HEK293 (cell line): Measurements from ENCODE around the gene TCF7L1.

ENCODE experiments used
- CTCF ChIA-PET: fragments of 350-600 bp; formaldehyde crosslinking; extraction: SDS; loops from one replicate; lab custom pipeline; 2021; ENCODE audit warnings: antibody characterized with exemption; lab: Yijun Ruan, JAX
- POLR2A ChIA-PET: fragments of 300-600 bp; formaldehyde crosslinking; extraction: SDS; loops from one replicate; lab custom pipeline; 2020; ENCODE audit warnings: antibody characterized with exemption, inconsistent platforms; lab: Yijun Ruan, JAX
- H3K27ac ChIP-seq: fragments of 200-500 bp; sonication (Bioruptor generic); 2 replicates; pipeline ENCODE4 v1.5.1; 2014; ENCODE audit warnings: low read depth, low read length, control low read depth, inconsistent platforms; ENCODE audit errors: extremely low read depth
- H3K36me3 ChIP-seq, 2 experiments: fragments of 200-500 bp in 1 of 2; sonication (Bioruptor generic) in 1 of 2; 1 replicate in 1 of 2; 2 replicates in 1 of 2; pipeline ENCODE4 v1.5.1; 2014 to 2017; ENCODE audit warnings: inconsistent platforms in 2 of 2, low read length in 2 of 2; ENCODE audit not compliant: control insufficient read depth in 2 of 2, insufficient read depth in 1 of 2
- H3K4me1 ChIP-seq: fragments of 200-500 bp; sonication (Bioruptor generic); 2 replicates; pipeline ENCODE4 v1.5.1; 2014; ENCODE audit warnings: mild to moderate bottlenecking, low read length, inconsistent platforms; ENCODE audit not compliant: control insufficient read depth, insufficient read depth
- H3K4me3 ChIP-seq: 2 replicates; pipeline ENCODE4 v1.5.1; 2011; ENCODE audit warnings: low read depth, mild to moderate bottlenecking, control low read depth, low read length, moderate library complexity
- H3K9me3 ChIP-seq: fragments of 200-500 bp; sonication (Bioruptor generic); 2 replicates; pipeline ENCODE4 v1.5.1; 2014; ENCODE audit warnings: low read depth, low read length, inconsistent platforms; ENCODE audit not compliant: control insufficient read depth, insufficient read depth
- BCL11A ChIP-seq: fragments of 450-650 bp; formaldehyde crosslinking; IDR thresholded peaks from 2 replicates; pipeline ENCODE4 v1.5.1; 2016; ENCODE audit warnings: low read depth, missing biosample characterization, missing genetic modification characterization
- KLF16 ChIP-seq: fragments of 450-650 bp; formaldehyde crosslinking; IDR thresholded peaks from 2 replicates; pipeline ENCODE4 v1.5.1; 2017; ENCODE audit warnings: missing biosample characterization, missing genetic modification characterization
- OSR2 ChIP-seq: fragments of 450-650 bp; formaldehyde crosslinking; IDR thresholded peaks from 2 replicates; pipeline ENCODE4 v1.5.1; 2016; ENCODE audit warnings: missing biosample characterization, missing genetic modification characterization
- PATZ1 ChIP-seq: fragments of 450-650 bp; formaldehyde crosslinking; IDR thresholded peaks from 2 replicates; pipeline ENCODE4 v1.5.1; 2016; ENCODE audit warnings: missing biosample characterization, missing genetic modification characterization
- PRDM10 ChIP-seq: fragments of 450-650 bp; formaldehyde crosslinking; IDR thresholded peaks from 2 replicates; pipeline ENCODE4 v1.5.1; 2016; ENCODE audit warnings: missing biosample characterization, missing genetic modification characterization
- REPIN1 ChIP-seq: fragments of 450-650 bp; formaldehyde crosslinking; IDR thresholded peaks from 2 replicates; pipeline ENCODE4 v1.5.1; 2017; ENCODE audit warnings: missing biosample characterization, missing genetic modification characterization, low read depth
- ZBTB11 ChIP-seq: fragments of 450-650 bp; formaldehyde crosslinking; conservative IDR thresholded peaks from 2 replicates; pipeline ENCODE4 v1.5.1; 2016; ENCODE audit warnings: low read depth, missing biosample characterization, missing genetic modification characterization
- ZBTB8A ChIP-seq: fragments of 450-650 bp; formaldehyde crosslinking; IDR thresholded peaks from 2 replicates; pipeline ENCODE4 v1.5.1; 2016; ENCODE audit warnings: missing biosample characterization, missing genetic modification characterization
- ZFHX2 ChIP-seq: fragments of 450-650 bp; formaldehyde crosslinking; conservative IDR thresholded peaks from 2 replicates; pipeline ENCODE4 v1.5.1; 2016; ENCODE audit warnings: missing biosample characterization, missing genetic modification characterization
- ZNF121 ChIP-seq: fragments of 450-650 bp; formaldehyde crosslinking; IDR thresholded peaks from 2 replicates; pipeline ENCODE4 v1.5.1; 2016; ENCODE audit warnings: missing biosample characterization, missing genetic modification characterization
- ZNF148 ChIP-seq: fragments of 450-650 bp; formaldehyde crosslinking; IDR thresholded peaks from 2 replicates; pipeline ENCODE4 v1.5.0; 2017; ENCODE audit warnings: missing biosample characterization, missing genetic modification characterization, borderline replicate concordance
- ZNF16 ChIP-seq: fragments of 450-650 bp; formaldehyde crosslinking; IDR thresholded peaks from 2 replicates; pipeline ENCODE4 v1.5.1; 2016; ENCODE audit warnings: low read depth, missing biosample characterization, missing genetic modification characterization
- ZNF202 ChIP-seq: fragments of 450-650 bp; formaldehyde crosslinking; IDR thresholded peaks from 2 replicates; pipeline ENCODE4 v1.5.1; 2016; ENCODE audit warnings: missing biosample characterization, missing genetic modification characterization, borderline replicate concordance
- ZNF223 ChIP-seq: fragments of 450-650 bp; formaldehyde crosslinking; IDR thresholded peaks from 2 replicates; pipeline ENCODE4 v1.5.1; 2016; ENCODE audit warnings: missing biosample characterization, missing genetic modification characterization
- ZNF280C ChIP-seq: fragments of 450-650 bp; formaldehyde crosslinking; IDR thresholded peaks from 2 replicates; pipeline ENCODE4 v1.5.1; 2016; ENCODE audit warnings: missing biosample characterization, missing genetic modification characterization
- ZNF292 ChIP-seq: fragments of 450-650 bp; formaldehyde crosslinking; IDR thresholded peaks from 2 replicates; pipeline ENCODE4 v1.5.1; 2016; ENCODE audit warnings: low read depth, missing biosample characterization, missing genetic modification characterization, borderline replicate concordance
- ZNF302 ChIP-seq: fragments of 450-650 bp; formaldehyde crosslinking; IDR thresholded peaks from 2 replicates; pipeline ENCODE4 v1.5.1; 2016; ENCODE audit warnings: missing biosample characterization, missing genetic modification characterization, low read depth
- ZNF391 ChIP-seq: fragments of 450-650 bp; formaldehyde crosslinking; IDR thresholded peaks from 2 replicates; pipeline ENCODE4 v1.5.1; 2016; ENCODE audit warnings: low read depth, missing biosample characterization, missing genetic modification characterization, borderline replicate concordance
- ZNF654 ChIP-seq: fragments of 450-650 bp; formaldehyde crosslinking; IDR thresholded peaks from 2 replicates; pipeline ENCODE4 v1.5.1; 2016; ENCODE audit warnings: low read depth, missing biosample characterization, missing genetic modification characterization
- ZNF704 ChIP-seq: fragments of 450-650 bp; formaldehyde crosslinking; IDR thresholded peaks from 2 replicates; pipeline ENCODE4 v1.5.1; 2016; ENCODE audit warnings: missing biosample characterization, missing genetic modification characterization
- ZSCAN30 ChIP-seq: fragments of 450-650 bp; IDR thresholded peaks from 2 replicates; pipeline ENCODE4 v1.5.1; 2018; ENCODE audit warnings: missing biosample characterization, mild to moderate bottlenecking, missing genetic modification characterization, moderate library complexity

The TCF7L1 gene

GRCh38 chr2:85257970-85258605, 124.9 kb downstream of the TCF7L1 start (continued):
- TF ChIP-seq PRDM10 (tag by site-specific recombination) (no peak), ZNF223 (tag by site-specific recombination) (no peak), ZNF302 (tag by site-specific recombination) (no peak), ZNF280C (tag by site-specific recombination) (no peak), ZNF704 (tag by site-specific recombination) (no peak), ZNF292 (no peak), PATZ1 (tag by site-specific recombination) (no peak), REPIN1 (no peak), ZBTB11 (tag by site-specific recombination) (no peak)
- TF ChIP-seq, all 188 proteins: peak for 0

GRCh38 chr2:85259101-85259590, 126.0 kb downstream of the TCF7L1 start:
- Histone ChIP-seq H3K4me1 (no peaks in the 10 kb centered on the region), H3K36me3 (no peaks in the 10 kb centered on the region), H3K9me3 (no peaks in the 10 kb centered on the region), H3K27ac (no peak overlapping the region), H3K4me3 (no peak overlapping the region)
- ChIA-PET CTCF (interaction anchor here (0.6 kb wide), 1 partner anchor 154 kb away, joined by 8 read pairs; no protein-coding TSS in a partner anchor), POLR2A (no interaction called here)
- no peak for TF ChIP-seq OSR2 (tag by site-specific recombination)
- TF ChIP-seq ZNF654 (tag by site-specific recombination), result no peak
- TF ChIP-seq ZNF16 (tag by site-specific recombination), result no peak
- no peak for TF ChIP-seq BCL11A (tag by site-specific recombination)
- TF ChIP-seq KLF16 (tag by site-specific recombination), result no peak
- no peak for TF ChIP-seq ZNF148
- no peak for TF ChIP-seq ZNF391 (tag by site-specific recombination)
- TF ChIP-seq ZNF121 (tag by site-specific recombination), result no peak
- no peak for TF ChIP-seq ZBTB8A (tag by site-specific recombination)
- TF ChIP-seq ZSCAN30, result no peak
- no peak for TF ChIP-seq ZNF202 (tag by site-specific recombination)
- TF ChIP-seq ZFHX2, result no peak
